Endothelial cell of umbilical vein (primary cell): Measurements from ENCODE around the gene MUL1. TPM values are rescaled to one million over a fixed set of nuclear protein-coding genes. Genes with fewer than 3 reads are reported as not detected.

ENCODE experiments used
- BruUV-seq: library from RNA; stranded (reverse); fragments of 400-500 nt; replicated peaks from 2 replicates; lab custom pipeline; 2021; lab: Mats Ljungman, UMichigan
- CTCF ChIA-PET: fragments of 300-600, 350-600 bp; sonication (Branson Sonifier 250); formaldehyde crosslinking; loops from one replicate; lab custom pipeline; 2021; ENCODE audit warnings: antibody characterized with exemption, inconsistent platforms; lab: Charles Lee
- POLR2A ChIA-PET: fragments of 300-600, 350-600 bp; sonication (Branson Sonifier 250); formaldehyde crosslinking; loops from one replicate; lab custom pipeline; 2021; ENCODE audit warnings: antibody characterized with exemption, inconsistent platforms; lab: Charles Lee
- DNase-seq: peaks from one replicate; pipeline ENCODE4 v3.0.0-alpha.2; 2011; ENCODE audit warnings: low read depth, low spot score
- FAIRE-seq: peaks from 2 replicates; lab custom pipeline; 2011; peaks lifted over from hg19 to GRCh38; lab: Jason Lieb, UNC
- H2AFZ ChIP-seq: 2 replicates; pipeline ENCODE4 v1.6.0; 2012; ENCODE audit warnings: low read depth, low read length, control low read depth, inconsistent platforms
- H3K27ac ChIP-seq: 2 replicates; pipeline ENCODE4 v1.5.1; 2011; ENCODE audit warnings: low read depth, mild to moderate bottlenecking, control low read depth, low read length, moderate library complexity; ENCODE audit not compliant: insufficient read depth
- H3K27me3 ChIP-seq, 2 experiments: 2 replicates each; pipeline versions ENCODE4 v1.6.0 to v1.6.1; 2011; ENCODE audit warnings: low read length in 2 of 2, mixed read lengths in 1 of 2; ENCODE audit not compliant: control insufficient read depth in 2 of 2, insufficient read depth in 2 of 2
- H3K36me3 ChIP-seq, 2 experiments: 2 replicates in 1 of 2; 3 replicates in 1 of 2; pipeline ENCODE4 v1.5.1; 2011; ENCODE audit warnings: low read length in 2 of 2, mild to moderate bottlenecking in 1 of 2, moderate library complexity in 1 of 2; ENCODE audit not compliant: control insufficient read depth in 2 of 2, insufficient read depth in 2 of 2; ENCODE audit errors: extremely low read depth in 1 of 2
- H3K4me1 ChIP-seq: 3 replicates; pipeline ENCODE4 v1.5.1; 2011; ENCODE audit warnings: mild to moderate bottlenecking, low read length; ENCODE audit not compliant: control insufficient read depth, insufficient read depth; ENCODE audit errors: extremely low read depth
- H3K4me2 ChIP-seq: 2 replicates; pipeline ENCODE4 v1.6.1; 2011; ENCODE audit warnings: low read length, control low read depth, mixed read lengths; ENCODE audit not compliant: insufficient read depth
- H3K4me3 ChIP-seq, 3 experiments: fragments of 200-600 bp in 1 of 3; sonication (generic), shearing (Covaris generic) in 1 of 3; replicated peaks in 1 of 3; 2 replicates each; pipeline ENCODE4 v1.5.1; 2011 to 2016; ENCODE audit warnings: control low read depth in 3 of 3, low read length in 3 of 3, mild to moderate bottlenecking in 2 of 3, inconsistent platforms in 1 of 3, low read depth in 1 of 3, moderate library complexity in 1 of 3; ENCODE audit not compliant: insufficient read depth in 1 of 3
- H3K79me2 ChIP-seq: 2 replicates; pipeline ENCODE4 v1.6.0; 2012; ENCODE audit warnings: low read length, inconsistent platforms; ENCODE audit not compliant: control insufficient read depth, insufficient read depth
- H3K9ac ChIP-seq: replicated peaks from 2 replicates; pipeline ENCODE3; 2011; ENCODE audit warnings: low read length, control low read depth; ENCODE audit not compliant: insufficient read depth; ENCODE audit errors: extremely low read depth
- H3K9me1 ChIP-seq: replicated peaks from 3 replicates; pipeline ENCODE4 v1.6.0; 2011; ENCODE audit warnings: mild to moderate bottlenecking, low read length; ENCODE audit not compliant: control insufficient read depth, insufficient read depth; ENCODE audit errors: extremely low read depth
- H3K9me3 ChIP-seq: replicated peaks from 2 replicates; pipeline ENCODE4 v1.5.1; 2012; ENCODE audit warnings: low read length, inconsistent platforms; ENCODE audit not compliant: control insufficient read depth, insufficient read depth
- H4K20me1 ChIP-seq: replicated peaks from 2 replicates; pipeline ENCODE3; 2011; ENCODE audit warnings: mild to moderate bottlenecking, low read length; ENCODE audit not compliant: control insufficient read depth, insufficient read depth; ENCODE audit errors: extremely low read depth
- CTCF ChIP-seq, 2 donors: IDR thresholded peaks; 1 replicate in 1 of 2; 2 replicates in 1 of 2; pipeline ENCODE4 v1.5.1; 2011; ENCODE audit warnings: low read length in 2 of 2, mild to moderate bottlenecking in 2 of 2, moderate library complexity in 2 of 2, control low read depth in 1 of 2, inconsistent platforms in 1 of 2, low read depth in 1 of 2; ENCODE audit not compliant: insufficient read depth in 1 of 2; ENCODE audit errors: extremely low read depth in 1 of 2
- EZH2 ChIP-seq: IDR thresholded peaks from 2 replicates; pipeline ENCODE4 v1.6.1; 2012; ENCODE audit warnings: borderline replicate concordance, low read depth, mild to moderate bottlenecking, moderate library complexity, low read length, inconsistent platforms; ENCODE audit not compliant: severe bottlenecking
- FOS ChIP-seq: IDR thresholded peaks from 2 replicates; pipeline ENCODE4 v1.6.1; 2011; ENCODE audit warnings: mild to moderate bottlenecking, low read length, moderate library complexity, borderline replicate concordance; ENCODE audit not compliant: insufficient read depth
- GATA2 ChIP-seq: IDR thresholded peaks from 2 replicates; pipeline ENCODE4 v1.7.0; 2011; ENCODE audit warnings: low read depth, mild to moderate bottlenecking, moderate library complexity, mixed read lengths, low read length; ENCODE audit not compliant: insufficient read length, insufficient read depth
- JUN ChIP-seq: IDR thresholded peaks from 2 replicates; pipeline ENCODE4 v1.6.1; 2011; ENCODE audit warnings: borderline replicate concordance, low read depth; ENCODE audit not compliant: insufficient read length, insufficient read depth
- MYC ChIP-seq: IDR thresholded peaks from one replicate; pipeline ENCODE4 v1.6.1; 2011; ENCODE audit warnings: mild to moderate bottlenecking, low read depth, low read length
- POLR2A ChIP-seq: IDR thresholded peaks from 2 replicates; pipeline ENCODE4 v1.6.1; 2012; ENCODE audit warnings: low read depth, mild to moderate bottlenecking, control low read depth, low read length
- POLR2AphosphoS5 ChIP-seq: IDR thresholded peaks from 2 replicates; pipeline ENCODE4 v1.6.1; 2012; ENCODE audit warnings: low read depth, mild to moderate bottlenecking, control low read depth, low read length, moderate library complexity; ENCODE audit not compliant: insufficient read depth
- dilution Hi-C: fragments of 300-500 bp; cut with MboI; formaldehyde crosslinking; loops from one replicate; pipeline ENCODE4 v1.15.0; 2019; ENCODE audit warnings: low sequenced_read_pairs; ENCODE audit not compliant: extremely low pct_ligation_motif_present
- intact Hi-C: fragments of 100-400 bp; cut with micrococcal nuclease; formaldehyde crosslinking; loops from one replicate; pipeline ENCODE4 v1.10.0; 2022
- polyA plus RNA-seq, 4 experiments: library from polyadenylated mRNA; depleted of rRNA in 3 of 4; stranded (reverse) in 3 of 4; unstranded in 1 of 4; fragments of >200 nt; gene quantifications; 2 replicates each; pipeline versions ENCODE4 v1.2.1 to v1.2.3, GENCODE V29; 2011 to 2012; ENCODE audit warnings: missing spikeins in 1 of 4
- total RNA-seq: library from RNA; stranded (reverse); gene quantifications from 2 replicates; pipeline ENCODE4 v1.2.3, GENCODE V29; 2021
- TF ChIP-seq, protein P1 (sequence below): IDR thresholded peaks from 2 replicates; pipeline ENCODE4 v1.6.1; 2011; ENCODE audit not compliant: insufficient read depth, insufficient read length

The MUL1 gene
- total and polyA plus RNA-seq, 2 donors (not counting 3 experiments of a cell fraction or from before 2014, with no cell fraction given): 28.3 to 29.5 TPM

DNA sequence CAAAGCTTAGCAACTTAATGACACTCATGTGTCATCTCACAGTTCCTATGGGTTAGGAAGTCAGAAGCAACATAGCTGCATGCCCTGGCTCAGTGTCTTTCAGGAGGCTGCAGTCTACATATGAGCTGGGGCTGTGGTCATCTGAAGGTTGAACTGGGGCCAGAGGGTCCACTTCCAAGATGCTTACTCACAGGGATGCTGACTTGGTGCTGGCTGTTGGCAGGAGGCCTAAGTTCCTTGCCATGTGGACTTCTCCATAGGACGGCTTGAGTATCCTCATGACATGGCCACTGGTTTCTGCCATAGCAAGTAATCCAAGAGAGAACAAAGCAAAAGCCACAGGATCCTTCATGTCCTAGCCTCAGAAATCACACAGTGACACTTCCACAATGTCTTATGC, 32.3 kb upstream of the MUL1 start:
- ChIA-PET POLR2A (no interaction called here), CTCF (interaction anchor here (0.8 to 1.6 kb wide), 3 partner anchors 9 to 35 kb away, joined by 3 to 5 read pairs (median 3); no protein-coding TSS in a partner anchor)
- Histone ChIP-seq H3K9ac (no peak overlapping the region), H3K36me3 (no peaks in the 10 kb centered on the region), H3K4me3 (no peak overlapping the region), H2AFZ (no peak overlapping the region), H3K4me1 (no peaks in the 10 kb centered on the region), H3K4me2 (no peak overlapping the region), H4K20me1 (no peaks in the 10 kb centered on the region), H3K9me1 (no peaks in the 10 kb centered on the region), H3K27me3 (peaks cover 2 to 4% of the 10 kb centered on the region in 2 experiments), H3K27ac (no peak overlapping the region), H3K9me3 (no peaks in the 10 kb centered on the region), H3K79me2 (no peaks in the 10 kb centered on the region)
- no peak for DNase-seq
- dilution Hi-C loops: no loop called here
- no TSS peak for BruUV-seq
- intact Hi-C loops: no loop called here
- TF ChIP-seq FOS (no peak), GATA2 (no peak), POLR2A (no peak), JUN (no peak), EZH2 (no peak), POLR2AphosphoS5 (no peak), CTCF (IDR thresholded peaks at IDR 0.05; ENCODE audit: extremely low read depth in 1 of 2, insufficient read depth in 1 of 2, low read depth in 1 of 2, low read length in 2 of 2) (no peak), MYC (no peak)
- TF ChIP-seq, protein P1, sequence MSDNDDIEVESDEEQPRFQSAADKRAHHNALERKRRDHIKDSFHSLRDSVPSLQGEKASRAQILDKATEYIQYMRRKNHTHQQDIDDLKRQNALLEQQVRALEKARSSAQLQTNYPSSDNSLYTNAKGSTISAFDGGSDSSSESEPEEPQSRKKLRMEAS: no peak
- FAIRE-seq: no peak
